DMS79 (cell line): ENCODE data around the gene LINS1.

Source experiments
- DNase-seq: peaks from one replicate; lab custom pipeline; 2025; lab: John Stamatoyannopoulos, UW

LINS1 gene, protein sequence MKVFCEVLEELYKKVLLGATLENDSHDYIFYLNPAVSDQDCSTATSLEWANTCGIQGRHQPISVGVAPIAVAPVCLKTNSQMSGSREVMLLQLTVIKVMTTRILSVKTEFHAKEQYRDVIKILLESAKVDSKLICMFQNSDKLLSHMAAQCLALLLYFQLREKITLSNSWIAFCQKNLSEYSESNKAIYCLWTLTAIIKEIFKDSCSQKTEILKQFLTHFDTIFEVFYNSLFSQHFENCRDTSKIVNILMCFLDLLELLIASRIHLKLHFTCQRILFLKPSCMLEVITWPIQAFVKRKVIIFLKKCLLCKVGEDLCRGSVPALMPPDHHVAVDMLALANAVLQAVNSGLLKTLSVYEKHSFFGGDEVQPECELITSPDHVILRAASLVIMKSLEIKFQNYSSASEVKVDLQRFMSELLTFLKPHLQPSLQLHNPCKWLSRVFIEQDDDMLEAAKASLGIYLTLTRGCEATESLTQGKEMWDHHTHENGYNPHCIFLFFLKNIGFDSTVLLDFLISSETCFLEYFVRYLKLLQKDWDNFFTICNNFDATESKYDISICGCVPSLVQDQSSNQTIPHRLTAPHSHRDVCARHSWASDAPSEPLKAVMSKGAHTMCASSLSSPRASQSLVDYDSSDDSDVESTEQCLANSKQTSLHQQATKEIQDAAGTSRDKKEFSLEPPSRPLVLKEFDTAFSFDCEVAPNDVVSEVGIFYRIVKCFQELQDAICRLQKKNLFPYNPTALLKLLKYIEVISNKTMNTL

DNA sequence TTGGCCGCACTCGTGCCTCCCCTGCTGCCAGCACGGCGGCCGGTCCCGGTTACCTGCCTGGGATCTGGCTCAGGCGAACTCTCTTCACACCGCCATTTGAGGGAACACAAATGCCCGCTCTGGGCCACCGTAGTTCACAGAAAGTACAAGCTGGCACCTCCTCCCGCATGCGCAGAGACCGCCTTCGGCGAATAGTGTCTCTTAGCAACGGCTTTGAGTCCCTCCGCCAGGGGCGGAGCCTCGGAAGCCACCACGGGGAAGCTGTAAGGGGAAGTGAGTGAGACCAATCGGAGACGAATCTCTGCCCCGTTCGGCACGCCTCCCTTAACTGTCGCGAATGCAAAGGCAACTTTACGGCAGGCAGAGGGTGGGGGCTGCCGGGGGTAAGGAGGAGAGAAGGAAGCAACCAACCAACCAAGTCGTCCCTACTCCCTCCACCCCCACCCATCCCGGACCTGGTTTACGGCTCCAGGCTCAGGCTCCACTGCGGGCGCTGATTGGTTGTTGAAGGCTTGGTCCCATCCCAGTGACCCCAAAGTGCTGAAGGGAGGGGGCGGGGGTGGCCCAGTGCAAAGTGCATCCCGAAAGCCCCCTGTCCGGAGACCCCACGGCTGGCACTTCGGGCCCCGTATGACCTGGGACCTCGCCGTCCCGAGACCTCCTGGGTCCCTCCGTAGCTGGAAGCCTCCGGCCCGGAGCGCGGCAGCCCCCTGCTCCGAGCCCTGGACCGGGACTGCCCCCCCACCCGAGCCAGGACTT, at the start of gene LINS1, which contains the start of gene ASB7:
TSS of gene LINS1 (minus strand) at position 121 of the 759 bp plus-strand sequence. CDS start 21,342 bp downstream, outside the sequence.
TSS of gene ASB7 (plus strand) at position 526 of the 759 bp plus-strand sequence. CDS start 9,628 bp downstream, outside the sequence.
- peak; percentile 97 for DNase-seq

DNA sequence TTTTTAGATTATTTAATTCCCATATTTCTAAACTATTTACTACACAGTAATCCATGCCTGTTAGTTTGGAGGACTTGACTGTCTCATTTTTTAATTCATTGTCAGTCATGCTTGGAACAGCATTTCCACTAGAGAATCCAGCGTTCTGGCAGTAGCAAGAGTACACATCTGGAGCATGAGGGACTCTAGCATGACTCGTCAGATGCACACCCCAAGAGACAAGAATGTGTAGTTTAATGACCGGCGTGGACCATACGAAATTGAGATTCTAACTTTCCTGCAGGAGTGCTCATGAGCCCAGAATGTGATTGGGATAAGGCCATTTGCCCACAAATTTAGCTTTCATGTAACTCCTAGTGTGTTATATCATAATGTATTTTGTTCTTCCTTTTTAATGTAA, 49.3 kb upstream of the LINS1 start:
- DNase-seq: no peak

DNA sequence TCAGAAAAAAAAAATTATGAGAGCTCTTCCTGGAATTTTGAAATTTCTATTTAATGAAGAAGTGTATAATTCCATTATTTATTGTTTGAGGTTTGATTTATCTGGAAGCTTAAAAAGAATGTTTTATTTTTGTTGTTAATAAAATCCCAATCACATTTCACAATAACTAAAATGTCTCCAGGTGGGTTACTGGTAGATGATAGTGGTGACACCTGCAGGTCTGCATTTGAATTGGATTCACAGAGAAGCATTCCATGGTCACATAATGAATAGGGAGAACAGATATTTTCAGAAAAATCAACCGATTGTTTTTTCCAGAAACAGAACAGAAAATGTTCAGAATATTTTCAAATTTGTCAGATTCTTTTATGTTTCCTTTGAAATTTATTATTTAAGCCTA, 48.7 kb upstream of the LINS1 start:
- no peak for DNase-seq

DNA sequence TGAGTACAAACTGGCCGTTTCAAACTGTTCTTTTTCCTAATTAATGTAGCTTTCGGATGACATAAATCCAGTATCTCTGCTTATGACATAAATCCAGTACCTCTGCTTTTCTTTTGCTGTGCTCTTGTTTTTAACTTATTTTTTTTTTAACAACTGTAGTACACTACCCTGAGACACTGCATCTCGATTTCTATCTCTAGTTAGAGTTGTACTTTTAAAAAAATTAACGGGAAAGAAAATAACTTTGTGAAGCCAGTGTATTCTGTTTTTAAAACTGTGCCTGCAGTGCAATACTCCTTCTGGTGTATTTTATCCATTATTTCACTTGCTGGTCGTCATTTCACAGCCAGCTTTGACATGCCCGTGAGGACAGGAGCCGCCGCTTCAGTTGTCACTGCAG, 47.0 kb upstream of the LINS1 start:
- no peak for DNase-seq

DNA sequence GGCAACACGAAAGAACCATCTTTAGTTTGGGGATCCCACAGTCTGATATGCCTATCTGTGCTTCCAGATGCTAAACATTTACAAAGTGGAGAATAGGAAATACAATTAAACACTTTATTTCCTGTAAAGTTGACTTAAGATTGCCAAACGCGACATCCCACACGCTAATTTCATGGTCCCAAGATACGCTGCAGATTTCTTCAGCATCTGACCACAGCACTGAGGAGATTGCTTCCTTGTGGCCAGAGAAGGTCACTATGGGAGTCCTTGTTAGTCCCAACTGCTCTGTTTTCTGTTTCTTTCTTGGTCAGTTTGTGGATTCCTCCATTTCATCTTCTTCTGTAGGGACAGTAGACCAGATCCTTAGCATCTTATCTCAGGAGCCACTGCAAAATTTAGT, 43.7 kb upstream of the LINS1 start:
- no peak for DNase-seq

DNA sequence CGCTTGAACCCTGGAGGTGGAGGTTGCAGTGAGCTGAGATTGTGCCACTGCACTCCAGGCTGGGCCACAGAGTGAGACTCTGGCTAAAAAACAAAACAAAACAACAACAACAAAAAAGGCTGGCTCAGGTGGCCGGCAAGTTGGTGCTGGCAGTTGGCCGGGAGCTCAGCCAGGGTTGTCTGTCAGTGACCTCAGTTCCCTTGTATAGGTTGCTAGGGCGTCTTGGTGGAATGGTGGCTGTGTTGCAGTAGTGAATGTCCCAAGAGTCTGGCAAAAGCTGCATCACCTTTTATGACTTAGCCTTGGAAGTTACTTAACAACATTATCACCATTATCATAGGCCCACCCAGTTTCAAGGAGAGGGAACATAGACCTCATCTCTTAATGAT, 41.0 kb upstream of the LINS1 start:
- no peak for DNase-seq

DNA sequence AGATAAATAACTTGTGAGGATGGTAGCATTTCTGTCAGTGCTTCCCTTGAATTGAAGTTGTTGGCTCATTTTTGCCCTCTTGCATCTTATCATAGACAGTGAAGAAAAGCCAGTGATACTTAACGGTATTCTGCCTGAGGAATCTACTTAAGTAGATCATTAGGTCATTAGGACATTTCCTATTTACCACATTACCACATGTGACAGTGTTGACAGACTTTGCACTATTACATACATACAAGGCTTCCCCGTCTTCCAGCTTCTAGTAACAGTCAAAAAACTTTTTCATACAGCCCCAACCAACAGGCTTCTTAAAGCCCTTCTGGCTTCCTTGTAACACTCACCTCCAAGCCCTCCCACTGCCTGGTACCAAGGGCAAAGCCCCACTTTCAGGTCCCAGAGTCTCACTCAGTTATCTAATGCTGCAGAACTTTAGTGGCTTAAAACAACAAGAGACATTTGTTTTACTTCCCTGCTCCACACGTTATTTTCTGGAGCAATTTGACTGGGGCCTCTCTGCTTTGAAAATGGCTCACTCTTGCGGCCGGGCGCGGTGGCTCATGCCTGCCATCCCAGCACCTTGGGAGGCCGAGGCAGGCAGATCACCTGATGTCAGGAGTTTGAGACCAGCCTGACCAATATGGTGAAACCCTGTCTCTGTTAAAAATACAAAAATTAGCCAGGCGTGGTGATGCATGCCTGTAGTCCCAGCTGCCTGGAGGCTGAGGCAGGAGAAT, 40.4 kb upstream of the LINS1 start:
- no peak for DNase-seq

DNA sequence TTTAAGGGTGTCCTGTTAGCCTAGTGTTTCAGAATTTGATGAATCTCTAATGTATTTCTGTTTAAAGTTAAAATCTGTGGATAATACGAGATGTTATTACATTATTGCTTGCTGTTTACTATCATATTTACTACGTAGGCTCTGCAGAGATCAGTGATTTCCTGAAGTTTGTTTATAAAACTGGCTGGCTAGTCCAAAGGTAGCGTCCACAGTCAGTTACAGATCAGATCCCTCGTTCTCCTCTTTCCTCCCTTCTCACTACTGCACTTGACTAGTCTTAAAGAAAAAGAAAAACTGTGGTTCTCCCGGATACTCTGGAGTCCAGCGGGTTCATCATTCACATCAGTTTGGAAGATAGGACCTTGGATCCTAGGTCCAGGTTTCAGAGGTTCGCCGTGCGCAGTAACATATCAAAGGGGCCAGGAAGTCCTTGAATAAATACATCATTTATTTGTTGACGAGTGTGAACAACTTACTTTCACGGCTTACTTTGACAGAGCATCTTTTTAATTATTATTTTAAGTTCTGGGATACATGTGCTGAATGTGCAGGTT, 36.3 kb upstream of the LINS1 start:
- no peak for DNase-seq

DNA sequence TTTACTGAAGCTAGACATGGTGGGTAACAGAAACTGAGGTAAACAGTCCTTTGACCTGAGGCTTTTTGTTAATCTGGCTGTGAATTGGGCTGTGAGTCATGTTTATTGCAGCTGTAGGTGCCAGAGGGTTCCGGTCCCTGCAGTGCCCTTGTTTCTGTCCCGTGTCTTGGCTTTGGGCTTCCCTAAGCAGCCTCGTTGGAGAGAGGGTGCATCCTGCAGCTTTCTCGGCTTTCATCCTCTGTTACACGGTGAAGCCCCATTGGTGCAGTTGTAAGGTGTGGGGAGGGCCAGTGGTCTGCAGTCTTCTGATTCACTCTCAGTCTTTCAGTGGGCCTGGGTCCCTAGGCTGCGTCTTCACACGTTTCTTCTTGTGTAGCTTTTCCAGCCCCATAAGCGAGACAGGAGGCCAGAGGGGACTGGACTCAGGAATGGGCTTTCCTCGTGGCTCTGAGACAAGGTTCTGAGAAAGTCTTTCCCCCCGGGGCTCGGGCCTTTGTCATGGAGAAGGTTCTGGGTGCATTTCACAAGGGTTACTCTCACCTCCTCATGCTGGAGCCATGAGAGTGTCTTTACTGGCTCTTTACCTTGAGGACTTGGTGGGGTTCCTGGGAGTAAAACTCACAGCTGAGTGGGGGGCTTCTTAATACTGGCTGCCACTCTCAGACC, 33.6 kb upstream of the LINS1 start:
- no peak for DNase-seq

DNA sequence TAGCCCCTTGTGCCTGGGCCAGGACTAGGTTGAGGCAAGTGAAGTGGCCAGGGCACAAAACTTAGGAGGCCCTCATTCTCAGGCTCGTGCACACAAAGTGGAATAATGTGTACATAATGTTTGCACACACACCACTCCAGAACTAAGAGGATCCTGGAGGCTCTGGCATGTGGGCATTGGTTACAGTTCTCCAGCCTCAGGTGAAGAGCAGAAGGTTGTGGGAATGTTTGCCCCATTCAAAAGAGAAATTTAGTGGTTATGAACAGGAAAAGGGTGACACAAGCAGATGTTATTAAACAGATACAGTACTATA, 31.7 kb upstream of the LINS1 start:
- DNase-seq: no peak

DNA sequence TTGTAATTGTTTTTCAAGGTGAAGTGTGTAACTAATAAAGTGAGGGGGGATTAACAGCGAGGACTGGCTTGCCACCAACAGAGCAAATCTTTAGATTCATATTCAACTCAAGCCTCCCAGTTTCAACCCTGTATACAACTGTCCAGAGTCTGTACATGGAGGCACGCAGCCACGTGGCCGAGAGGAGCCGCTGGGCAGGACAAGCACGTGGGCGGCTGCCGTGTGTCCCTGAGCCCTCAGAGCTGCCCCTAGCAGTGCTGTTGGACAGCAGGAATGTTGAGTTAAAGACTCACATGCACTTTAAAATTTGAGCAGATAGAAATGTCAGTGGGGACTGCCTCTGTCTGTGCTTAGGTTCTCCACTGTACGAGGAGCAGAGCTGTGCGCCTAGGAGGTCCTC, 29.8 kb upstream of the LINS1 start:
- no peak for DNase-seq

DNA sequence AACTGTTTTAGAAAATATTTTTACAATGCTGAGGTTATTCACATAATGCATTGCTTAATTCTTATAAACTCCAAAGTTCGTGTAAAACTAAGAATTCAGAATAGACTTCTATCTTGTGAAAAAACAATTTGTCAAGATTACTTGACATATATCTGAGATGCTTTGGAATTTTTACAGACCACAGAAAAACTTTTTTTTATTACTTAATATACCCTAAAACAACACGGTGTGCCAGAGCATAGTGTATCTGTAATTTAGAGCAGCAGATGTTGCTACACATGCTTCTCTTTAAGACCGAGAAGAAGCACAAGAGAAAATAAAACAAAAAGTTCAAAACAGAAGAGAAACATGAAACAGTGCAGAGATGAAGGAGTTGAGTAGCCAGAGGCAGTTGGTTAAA, 26.8 kb upstream of the LINS1 start:
- no peak for DNase-seq

DNA sequence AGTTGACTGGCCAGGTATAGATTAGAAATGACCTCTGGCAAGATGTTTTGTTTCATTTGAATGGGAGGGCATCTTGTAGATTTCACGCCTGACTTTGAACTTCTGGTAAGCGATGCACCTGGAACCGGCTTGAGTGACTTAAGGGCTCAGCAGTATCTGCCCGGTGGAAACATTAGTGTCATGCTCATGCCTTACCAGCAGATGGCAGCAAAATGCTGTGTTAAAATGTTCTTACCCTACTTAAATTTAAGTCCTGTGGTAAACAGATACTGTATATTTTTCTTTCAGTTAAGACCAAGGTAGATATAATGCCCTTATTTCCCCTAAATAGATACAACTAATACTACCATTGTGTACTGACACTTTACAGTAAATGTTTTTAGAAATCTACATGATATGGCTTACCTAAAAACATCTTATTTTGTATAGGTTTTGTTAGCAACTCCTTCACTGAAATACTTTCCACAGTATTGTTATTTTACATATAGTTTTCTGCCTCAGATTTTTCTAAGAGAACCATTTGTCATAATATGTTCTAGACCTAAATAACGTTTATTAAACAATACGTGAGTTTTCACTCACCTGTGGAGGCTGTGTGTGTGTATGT, 25.9 kb upstream of the LINS1 start:
- peak; percentile 19 for DNase-seq

DNA sequence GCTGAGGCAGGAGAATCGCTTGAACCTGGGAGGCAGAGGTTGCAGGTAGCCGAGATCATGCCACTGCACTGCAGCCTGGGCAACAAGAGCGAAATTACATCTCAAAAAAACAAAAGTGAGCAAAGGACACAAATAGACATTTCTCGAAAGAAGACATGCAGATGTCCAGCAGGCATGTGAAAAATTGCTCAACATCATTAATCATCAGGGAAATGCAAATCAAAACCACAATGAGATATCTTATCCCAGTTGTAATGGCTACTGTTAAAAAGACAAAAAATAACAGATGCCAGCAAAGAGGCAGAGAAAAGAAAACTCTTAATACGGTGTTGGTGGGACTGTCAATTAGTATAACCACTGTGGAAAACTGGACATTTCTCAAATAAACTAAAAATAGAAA, 21.3 kb upstream of the LINS1 start:
- DNase-seq: no peak

DNA sequence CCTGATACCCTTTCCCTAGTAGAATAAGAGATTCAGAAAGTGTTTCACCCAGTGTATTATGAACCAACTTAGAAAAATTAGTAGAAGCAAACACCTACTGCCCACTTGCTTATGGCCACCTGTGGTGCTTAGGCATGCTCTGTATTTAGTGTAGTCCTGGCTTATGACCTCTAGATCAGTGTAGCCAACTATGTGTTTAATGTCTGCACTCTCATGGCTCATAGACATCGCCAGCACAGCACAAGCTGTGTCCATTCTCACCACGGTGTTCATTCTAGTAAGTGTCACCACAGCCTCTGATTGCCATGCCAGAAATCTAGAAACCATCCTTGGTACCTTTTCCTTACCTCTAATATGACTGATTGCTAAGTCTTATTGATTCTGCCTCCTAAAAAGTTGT, 14.7 kb upstream of the LINS1 start:
- no peak for DNase-seq

DNA sequence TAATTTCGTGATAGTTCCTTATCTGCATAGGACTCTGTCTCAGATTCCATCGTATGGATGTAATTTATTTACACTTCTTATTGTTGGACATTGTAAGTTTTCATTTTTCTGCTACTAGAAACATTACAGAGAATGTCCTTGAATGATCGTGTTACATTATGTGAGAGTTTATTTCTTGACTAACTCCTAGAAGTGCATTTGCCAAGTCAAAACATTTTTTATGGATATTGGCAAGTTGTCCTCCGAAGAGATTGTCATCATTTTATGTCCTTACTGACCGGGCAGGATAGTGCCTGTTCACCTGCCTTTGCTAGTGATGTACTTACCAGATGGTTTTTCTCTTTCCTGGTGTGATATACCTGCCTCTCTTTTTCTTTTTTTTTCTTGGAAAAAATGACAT, 13.8 kb upstream of the LINS1 start:
- DNase-seq: no peak

DNA sequence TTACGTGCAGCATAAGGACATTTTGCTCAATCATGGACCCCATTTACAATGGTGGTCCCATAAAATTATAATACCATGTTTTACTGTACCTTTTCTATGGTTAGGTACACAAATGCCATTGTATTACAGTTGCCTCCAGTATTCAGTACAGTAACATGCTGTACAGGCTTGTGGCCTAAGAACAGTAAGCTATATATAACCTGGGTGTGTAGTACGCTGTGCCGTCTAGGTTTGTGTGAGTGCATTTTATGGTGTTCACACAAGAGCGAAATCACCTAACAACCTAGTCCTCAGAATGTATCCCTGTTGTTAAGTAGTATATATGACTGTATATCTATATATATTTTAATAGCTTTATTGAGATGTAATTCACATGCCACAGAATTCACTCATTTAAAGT, 12.9 kb upstream of the LINS1 start:
- DNase-seq: no peak

DNA sequence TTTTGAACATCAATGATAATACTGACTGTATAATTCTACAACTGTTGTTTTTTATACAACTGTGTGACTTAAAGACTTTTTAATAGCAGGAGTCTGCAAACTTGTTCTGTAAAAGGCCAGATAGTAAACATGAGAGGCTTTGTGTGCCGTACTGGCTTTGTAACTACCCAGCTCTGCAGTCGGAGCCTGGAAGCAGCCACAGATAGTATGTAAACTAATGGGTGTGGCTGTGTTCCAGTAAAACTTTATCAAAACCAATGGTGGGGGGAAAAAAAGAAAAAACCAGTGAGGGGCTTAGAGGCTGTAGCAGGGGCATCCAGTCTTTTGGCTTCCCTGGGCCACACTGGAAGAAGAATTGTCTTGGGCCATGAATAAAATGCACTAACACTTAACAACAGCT, 12.4 kb upstream of the LINS1 start:
- no peak for DNase-seq

DNA sequence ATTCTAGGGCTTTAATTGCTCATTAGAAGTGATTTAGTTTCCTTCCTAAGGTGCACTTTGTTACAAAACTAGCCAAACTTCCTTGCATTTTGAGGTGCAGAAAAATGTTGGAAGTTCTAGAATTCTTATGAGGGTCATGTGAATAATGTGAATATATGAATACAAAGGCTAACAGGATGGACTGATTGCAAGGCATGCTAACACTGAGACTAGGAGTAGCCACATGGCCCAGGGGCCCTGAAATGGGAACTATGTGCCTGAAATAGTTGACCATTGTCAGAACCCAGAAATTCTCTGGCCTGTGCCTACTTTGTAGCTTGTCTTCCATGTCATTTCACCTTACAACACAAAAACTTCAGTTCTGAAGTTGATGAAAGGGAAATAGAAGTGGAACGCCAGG, 11.2 kb upstream of the LINS1 start:
- no peak for DNase-seq

DNA sequence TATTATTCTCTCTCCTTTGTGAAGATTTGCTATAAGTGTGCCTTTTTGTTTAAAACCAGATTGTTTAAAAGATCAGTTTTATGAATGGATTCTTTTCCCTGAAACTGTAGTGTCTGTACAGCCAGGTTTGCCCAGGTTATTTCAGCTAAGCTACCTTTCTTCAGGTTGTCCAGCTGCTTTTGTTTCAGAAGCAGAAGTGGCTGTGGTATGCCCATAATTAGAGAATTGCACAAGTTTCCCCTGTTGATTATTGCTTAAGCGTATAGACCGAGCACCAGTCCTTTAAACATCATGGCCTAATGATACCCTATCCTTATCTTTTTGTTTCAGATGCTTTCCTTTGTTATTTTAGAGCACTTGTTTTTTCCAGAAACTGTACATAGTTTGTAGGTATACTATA, 10.6 kb upstream of the LINS1 start:
- no peak for DNase-seq
